Transverse colon (tissue), 4 donors: ENCODE data around the gene MSMB.

Experiments used
- CTCF ChIP-seq, 5 experiments: fragments of 200-600 bp in 3 of 5; fragments of 450-650 bp in 2 of 5; sonication (generic) in 3 of 5; IDR thresholded peaks; 1 replicate in 2 of 5; 2 replicates in 3 of 5; pipeline ENCODE4 v1.5.1; 2016 to 2017; ENCODE audit warnings: antibody characterized with exemption in 5 of 5, inconsistent platforms in 3 of 5, mild to moderate bottlenecking in 2 of 5, moderate library complexity in 1 of 5
- EP300 ChIP-seq: sonication (generic); formaldehyde crosslinking; IDR thresholded peaks from one replicate; pipeline ENCODE4 v1.6.1; 2017; ENCODE audit warnings: antibody characterized with exemption, low read depth
- POLR2AphosphoS5 ChIP-seq, 3 donors: sonication (generic); formaldehyde crosslinking; IDR thresholded peaks; one replicate each; pipeline ENCODE4 v1.6.1; 2016; ENCODE audit warnings: antibody characterized with exemption in 3 of 3

- no peak for TF ChIP-seq POLR2AphosphoS5 (IDR thresholded peaks at IDR 0.05)
- TF ChIP-seq CTCF (IDR thresholded peaks at IDR 0.05): no peak
- no peak for TF ChIP-seq EP300
Observed at GRCh38 chr10:46001187-46001756, 44.8 kb downstream of the MSMB start.
